GM23248 (cell line): ENCODE measurements around the gene RNF224. TPM values are rescaled to one million over a fixed set of nuclear protein-coding genes. Genes with fewer than 3 reads are reported as not detected.

Experiments used
- DNase-seq: peaks from one replicate; pipeline ENCODE4 v3.0.0-alpha.2; 2015
- H2AFZ ChIP-seq: fragments of 200-600 bp; sonication (generic); 2 replicates; pipeline ENCODE4 v1.6.1; 2016; ENCODE audit warnings: antibody characterized with exemption
- H3F3A ChIP-seq: fragments of 200-600 bp; sonication (generic); 2 replicates; pipeline ENCODE4 v1.6.1; 2016; ENCODE audit warnings: mild to moderate bottlenecking, antibody characterized with exemption, mixed run types; ENCODE audit not compliant: insufficient read depth
- H3K27ac ChIP-seq: fragments of 200-600 bp; sonication (generic); 2 replicates; pipeline ENCODE4 v1.5.1; 2016; ENCODE audit warnings: mild to moderate bottlenecking
- H3K27me3 ChIP-seq: fragments of 200-600 bp; sonication (generic); replicated peaks from 2 replicates; pipeline ENCODE4 v1.6.1; 2016; ENCODE audit warnings: mild to moderate bottlenecking; ENCODE audit not compliant: insufficient read depth
- H3K36me3 ChIP-seq: fragments of 200-600 bp; sonication (generic); 2 replicates; pipeline ENCODE4 v1.6.1; 2016; ENCODE audit warnings: low read depth, mild to moderate bottlenecking
- H3K4me1 ChIP-seq: fragments of 200-600 bp; sonication (generic); 2 replicates; pipeline ENCODE4 v1.6.1; 2016; ENCODE audit warnings: mild to moderate bottlenecking; ENCODE audit not compliant: insufficient read depth
- H3K4me2 ChIP-seq: fragments of 200-600 bp; sonication (generic); one replicate; pipeline ENCODE4 v1.6.1; 2016; ENCODE audit warnings: mild to moderate bottlenecking; ENCODE audit not compliant: unreplicated experiment
- H3K4me3 ChIP-seq: fragments of 200-600 bp; sonication (generic); 2 replicates; pipeline ENCODE4 v1.5.1; 2016; ENCODE audit warnings: mild to moderate bottlenecking
- H3K79me2 ChIP-seq: fragments of 200-600 bp; sonication (generic); 2 replicates; pipeline ENCODE4 v1.6.1; 2016; ENCODE audit warnings: mild to moderate bottlenecking; ENCODE audit not compliant: insufficient read depth
- H3K9ac ChIP-seq: fragments of 200-600 bp; sonication (generic); 2 replicates; pipeline ENCODE4 v1.6.1; 2016; ENCODE audit warnings: mild to moderate bottlenecking
- H3K9me2 ChIP-seq: fragments of 200-600 bp; sonication (generic); 2 replicates; pipeline ENCODE4 v1.6.1; 2016; ENCODE audit warnings: mixed run types, mild to moderate bottlenecking, moderate library complexity; ENCODE audit not compliant: insufficient read depth
- H3K9me3 ChIP-seq: fragments of 200-600 bp; sonication (generic); one replicate; pipeline ENCODE4 v1.6.1; 2017; ENCODE audit warnings: low read depth
- H4K20me1 ChIP-seq: fragments of 200-600 bp; sonication (generic); 2 replicates; pipeline ENCODE4 v1.6.0; 2016; ENCODE audit not compliant: insufficient read depth
- EZH2 ChIP-seq: fragments of 200-600 bp; sonication (generic); IDR thresholded peaks from 2 replicates; pipeline ENCODE4 v1.6.1; 2018; ENCODE audit warnings: antibody characterized with exemption, mild to moderate bottlenecking; ENCODE audit not compliant: insufficient read depth, poor library complexity, severe bottlenecking
- EZH2phosphoT487 ChIP-seq: fragments of 200-600 bp; sonication (generic); IDR thresholded peaks from 2 replicates; pipeline ENCODE4 v1.6.1; 2018; ENCODE audit warnings: antibody characterized with exemption, moderate library complexity, mild to moderate bottlenecking, low read depth; ENCODE audit not compliant: insufficient read depth
- whole genome bisulfite sequencing, 2 experiments: methylation state at CpG; one replicate each; pipeline ENCODE4 v1.1.6; 2015 to 2017; ENCODE audit warnings: low lambda C conversion rate in 2 of 2, low coverage in 1 of 2; ENCODE audit errors: missing lambda C conversion rate in 2 of 2; 5-methylcytosine and 5-hydroxymethylcytosine counted together
- in situ Hi-C: fragments of 300-500 bp; cut with MboI; formaldehyde crosslinking; loops from 2 replicates; pipeline ENCODE4 v1.15.0; 2020
- polyA plus RNA-seq: library from polyadenylated mRNA; unstranded; fragments of >200 nt; fragmentation: Nextera tagmentation; extraction: Ambion mirVana; gene quantifications from 2 replicates; pipeline ENCODE4 v1.2.1, GENCODE V29; 2016
- total RNA-seq: library from RNA; depleted of rRNA; stranded (reverse); fragments of >200 nt; shearing (Covaris generic); gene quantifications from 2 replicates; pipeline ENCODE4 v1.2.3, GENCODE V29; 2014

RNF224 gene
- total and polyA plus RNA-seq, 2 experiments from 2014 or later: not detected

GRCh38 chr9:137273095-137273490 is 45.8 kb downstream of the RNF224 start:
- no peaks in the 10 kb centered on the region for H3F3A ChIP-seq
- no peak for DNase-seq
- H3K9ac ChIP-seq: no peak overlapping the region
- no peaks in the 10 kb centered on the region for H4K20me1 ChIP-seq
- 78 to 86% methylated on average over 13 of the region's 13 CpGs for WGBS, 2 experiments
- no peaks in the 10 kb centered on the region for H3K9me3 ChIP-seq
- no peak overlapping the region for H2AFZ ChIP-seq
- no peaks in the 10 kb centered on the region for H3K79me2 ChIP-seq
- no peak overlapping the region for H3K4me2 ChIP-seq
- no peaks in the 10 kb centered on the region for H3K27me3 ChIP-seq
- H3K4me3 ChIP-seq: no peak overlapping the region
- in situ Hi-C loops: no loop called here
- TF ChIP-seq EZH2 (no peak), EZH2phosphoT487 (no peak)
- no peaks in the 10 kb centered on the region for H3K9me2 ChIP-seq
- H3K4me1 ChIP-seq: peaks cover 8% of the 10 kb centered on the region
- H3K36me3 ChIP-seq: no peaks in the 10 kb centered on the region; the same call in 1 of the 2 replicates
- H3K27ac ChIP-seq: no peak overlapping the region

DNA sequence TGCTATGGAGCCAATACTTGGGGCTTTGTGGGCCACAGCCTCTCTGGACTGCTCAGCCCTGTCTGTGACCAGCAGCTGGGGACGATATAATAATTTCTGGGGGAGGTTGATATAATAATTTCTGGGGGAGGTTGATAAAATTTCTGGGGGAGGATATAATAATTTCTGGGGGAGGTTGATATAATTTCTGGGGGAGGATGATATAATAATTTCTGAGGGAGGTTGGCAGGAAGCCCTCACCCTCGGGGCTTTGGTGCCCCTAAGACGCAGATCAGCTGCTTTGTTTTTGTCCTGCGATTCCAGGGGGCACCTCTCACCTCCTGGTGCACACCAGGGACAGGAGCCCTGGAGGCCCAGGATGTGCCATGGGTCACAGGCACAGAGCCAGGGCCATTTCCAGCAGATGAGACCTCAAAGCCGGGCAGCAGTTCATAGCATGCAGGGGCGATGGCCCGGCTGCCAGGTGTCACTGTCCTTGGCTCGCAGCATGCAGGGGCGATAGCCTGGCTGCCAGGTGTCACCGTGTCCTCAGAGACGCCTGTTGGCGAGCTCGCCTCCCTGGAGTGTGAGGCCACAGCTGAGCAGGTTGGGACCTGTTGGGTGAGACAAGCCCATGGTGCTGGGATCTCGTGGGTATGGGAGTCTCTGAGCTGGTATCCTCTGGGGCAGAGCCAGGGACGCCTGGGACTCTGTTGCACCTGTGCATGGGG is 46.5 kb downstream of the RNF224 start:
- no peaks in the 10 kb centered on the region for H3K27me3 ChIP-seq
- WGBS, 2 experiments: 78 to 82% methylated on average over 11 to 15 of the region's 15 CpGs
- no peak overlapping the region for H3K9ac ChIP-seq
- H3K4me1 ChIP-seq: peaks cover 8% of the 10 kb centered on the region
- no peaks in the 10 kb centered on the region; the same call in 1 of the 2 replicates for H3K36me3 ChIP-seq
- no peak overlapping the region for H3K4me3 ChIP-seq
- TF ChIP-seq EZH2phosphoT487: no peak
- no peak for TF ChIP-seq EZH2
- no peaks in the 10 kb centered on the region for H4K20me1 ChIP-seq
- no peaks in the 10 kb centered on the region for H3K9me2 ChIP-seq
- no peaks in the 10 kb centered on the region for H3K79me2 ChIP-seq
- H3K27ac ChIP-seq: no peak overlapping the region
- no peaks in the 10 kb centered on the region for H3K9me3 ChIP-seq
- H3K4me2 ChIP-seq: no peak overlapping the region
- in situ Hi-C loops: no loop called here
- no peak overlapping the region for H2AFZ ChIP-seq
- no peak for DNase-seq
- no peaks in the 10 kb centered on the region for H3F3A ChIP-seq

DNA sequence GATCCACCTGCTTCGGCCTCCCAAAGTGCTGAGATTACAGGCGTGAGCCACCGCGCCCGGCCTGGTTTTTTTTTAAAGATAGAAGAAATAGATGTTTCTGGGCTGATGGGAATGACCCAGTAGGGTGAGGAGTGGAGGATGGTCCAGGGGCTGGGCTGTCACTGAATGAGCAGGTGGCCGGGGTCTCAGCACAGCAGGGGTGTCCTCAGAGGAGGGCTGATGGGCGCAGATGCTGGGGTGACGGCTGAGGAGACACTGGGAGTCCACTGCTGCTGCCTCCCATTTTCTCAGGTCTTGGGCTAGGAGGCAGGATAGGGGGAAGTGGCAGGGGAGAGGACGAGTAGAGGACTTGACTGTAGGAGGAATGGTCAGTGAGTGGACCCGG is 47.9 kb downstream of the RNF224 start:
- no peaks in the 10 kb centered on the region for H3K79me2 ChIP-seq
- no peaks in the 10 kb centered on the region for H4K20me1 ChIP-seq
- H3K9me3 ChIP-seq: no peaks in the 10 kb centered on the region
- no peak overlapping the region for H3K4me2 ChIP-seq
- in situ Hi-C loops: no loop called here
- H3K4me1 ChIP-seq: peaks cover 8% of the 10 kb centered on the region
- DNase-seq: no peak
- no peak overlapping the region for H2AFZ ChIP-seq
- no peak for TF ChIP-seq EZH2phosphoT487
- no peak overlapping the region for H3K27ac ChIP-seq
- no peaks in the 10 kb centered on the region for H3K9me2 ChIP-seq
- 92% methylated on average over 10 of the region's 10 CpGs for WGBS, 2 experiments
- H3K36me3 ChIP-seq: no peaks in the 10 kb centered on the region; the same call in 1 of the 2 replicates
- H3K4me3 ChIP-seq: no peak overlapping the region
- H3K9ac ChIP-seq: no peak overlapping the region
- H3F3A ChIP-seq: no peaks in the 10 kb centered on the region
- H3K27me3 ChIP-seq: no peaks in the 10 kb centered on the region

- Histone ChIP-seq H3K9ac (no peak overlapping the region), H3K27me3 (no peaks in the 10 kb centered on the region), H3K4me2 (no peak overlapping the region), H2AFZ (no peak overlapping the region), H3K4me3 (no peak overlapping the region), H4K20me1 (no peaks in the 10 kb centered on the region), H3K4me1 (peaks cover 8% of the 10 kb centered on the region), H3F3A (no peaks in the 10 kb centered on the region), H3K36me3 (no peaks in the 10 kb centered on the region; the same call in 1 of the 2 replicates), H3K9me2 (no peaks in the 10 kb centered on the region), H3K9me3 (no peaks in the 10 kb centered on the region), H3K79me2 (no peaks in the 10 kb centered on the region), H3K27ac (no peak overlapping the region)
- no peak for DNase-seq
- in situ Hi-C loops: no loop called here
- TF ChIP-seq EZH2phosphoT487 (no peak), EZH2 (no peak)
- 77 to 79% methylated on average over 23 to 24 of the region's 24 CpGs for WGBS, 2 experiments
These were observed 48.5 kb downstream of the RNF224 start for GRCh38 chr9:137275588-137276472.
